Measurements from ENCODE around the gene ZNF132. TPM values are rescaled to one million over a fixed set of nuclear protein-coding genes. Genes with fewer than 3 reads are reported as not detected.

The ZNF132 gene
- total and polyA plus RNA-seq, 9 of the 15 experiments (the other 6 are each of a cell fraction or from before 2014, with no cell fraction given) = 0.03 to 0.42 (median 0.10) TPM; not detected in 5

- intact Hi-C loops (cut with micrococcal nuclease) (no loop called here), in situ Hi-C loops (cut with MboI) (no loop called here)
- CTCF ChIA-PET (ENCODE audit: low intra/inter-chr PET ratio) = no interaction called here
- Histone ChIP-seq H2AFZ (ENCODE audit: low read depth, low read length) (no peak overlapping the region), H3K4me2 (ENCODE audit: insufficient read depth, low read length) (no peak overlapping the region), H3K79me2 (ENCODE audit: control insufficient read depth, insufficient read depth, low read length) (peaks cover 26% of the 10 kb centered on the region), H3K36me3 (ENCODE audit: control insufficient read depth, insufficient read depth, low read length) (peaks cover 42% of the 10 kb centered on the region; the same call in 2 of the 3 replicates), H3K4me1 (replicated peaks in 1 of 2; ENCODE audit: control insufficient read depth in 2 of 2, insufficient read depth in 2 of 2, low read length in 2 of 2) (peaks cover 28 to 46% of the 10 kb centered on the region in 2 experiments), H3K27me3 (ENCODE audit: control insufficient read depth in 2 of 2, insufficient read depth in 2 of 2, low read length in 2 of 2) (no peaks in the 10 kb centered on the region), H3K9me3 (replicated peaks; ENCODE audit: control insufficient read depth, insufficient read depth, low read depth, low read length) (no peaks in the 10 kb centered on the region), H3K27ac (ENCODE audit: extremely low read depth, low read depth, low read length) (no peak overlapping the region), H3K9me1 (ENCODE audit: control insufficient read depth, insufficient read depth, low read length) (peaks cover 11% of the 10 kb centered on the region), H3K9ac (ENCODE audit: insufficient read depth in 1 of 2, low read depth in 2 of 2, low read length in 2 of 2) (no peak overlapping the region), H3K4me3 (no peak overlapping the region), H4K20me1 (replicated peaks; ENCODE audit: control insufficient read depth, insufficient read depth, low read length) (0 out of 2 replicates have a peak, but pooled peaks cover 9% of the 10 kb centered on the region)
- FAIRE-seq (no peak), ATAC-seq (no peak), DNase-seq (ENCODE audit: extremely low read depth in 1 of 4, low spot score in 3 of 4) (no peak)
- WGBS (ENCODE audit: insufficient coverage, low coverage, missing lambda C conversion rate) = 95% methylated on average over 35 of the region's 39 CpGs
- BruUV-seq (replicated peaks) = no TSS peak
- POLR2A ChIA-PET = no interaction called here
- TF ChIP-seq ZNF780A (CRISPR knock-in tag; IDR thresholded peaks at IDR 0.05) = no peak
- no peak for TF ChIP-seq ZFP30 (CRISPR knock-in tag; IDR thresholded peaks at IDR 0.05; ENCODE audit: borderline replicate concordance)
- peak; percentile 57 for TF ChIP-seq RBFOX2 (IDR thresholded peaks at IDR 0.05; ENCODE audit: low read depth, low read length)
- TF ChIP-seq ZNF668 (CRISPR knock-in tag; IDR thresholded peaks at IDR 0.05) = no peak
- no peak for TF ChIP-seq PHB2 (IDR thresholded peaks at IDR 0.05; ENCODE audit: low read depth)
- TF ChIP-seq RBM22 (IDR thresholded peaks at IDR 0.05; ENCODE audit: low read depth, low read length, poor library complexity, severe bottlenecking) = peak; percentile 48
- no peak for TF ChIP-seq SLC30A9 (CRISPR knock-in tag; IDR thresholded peaks at IDR 0.05)
- peak; percentile 73 for TF ChIP-seq POLR2G (IDR thresholded peaks at IDR 0.05; ENCODE audit: low read depth, low read length)
- TF ChIP-seq, protein P1, sequence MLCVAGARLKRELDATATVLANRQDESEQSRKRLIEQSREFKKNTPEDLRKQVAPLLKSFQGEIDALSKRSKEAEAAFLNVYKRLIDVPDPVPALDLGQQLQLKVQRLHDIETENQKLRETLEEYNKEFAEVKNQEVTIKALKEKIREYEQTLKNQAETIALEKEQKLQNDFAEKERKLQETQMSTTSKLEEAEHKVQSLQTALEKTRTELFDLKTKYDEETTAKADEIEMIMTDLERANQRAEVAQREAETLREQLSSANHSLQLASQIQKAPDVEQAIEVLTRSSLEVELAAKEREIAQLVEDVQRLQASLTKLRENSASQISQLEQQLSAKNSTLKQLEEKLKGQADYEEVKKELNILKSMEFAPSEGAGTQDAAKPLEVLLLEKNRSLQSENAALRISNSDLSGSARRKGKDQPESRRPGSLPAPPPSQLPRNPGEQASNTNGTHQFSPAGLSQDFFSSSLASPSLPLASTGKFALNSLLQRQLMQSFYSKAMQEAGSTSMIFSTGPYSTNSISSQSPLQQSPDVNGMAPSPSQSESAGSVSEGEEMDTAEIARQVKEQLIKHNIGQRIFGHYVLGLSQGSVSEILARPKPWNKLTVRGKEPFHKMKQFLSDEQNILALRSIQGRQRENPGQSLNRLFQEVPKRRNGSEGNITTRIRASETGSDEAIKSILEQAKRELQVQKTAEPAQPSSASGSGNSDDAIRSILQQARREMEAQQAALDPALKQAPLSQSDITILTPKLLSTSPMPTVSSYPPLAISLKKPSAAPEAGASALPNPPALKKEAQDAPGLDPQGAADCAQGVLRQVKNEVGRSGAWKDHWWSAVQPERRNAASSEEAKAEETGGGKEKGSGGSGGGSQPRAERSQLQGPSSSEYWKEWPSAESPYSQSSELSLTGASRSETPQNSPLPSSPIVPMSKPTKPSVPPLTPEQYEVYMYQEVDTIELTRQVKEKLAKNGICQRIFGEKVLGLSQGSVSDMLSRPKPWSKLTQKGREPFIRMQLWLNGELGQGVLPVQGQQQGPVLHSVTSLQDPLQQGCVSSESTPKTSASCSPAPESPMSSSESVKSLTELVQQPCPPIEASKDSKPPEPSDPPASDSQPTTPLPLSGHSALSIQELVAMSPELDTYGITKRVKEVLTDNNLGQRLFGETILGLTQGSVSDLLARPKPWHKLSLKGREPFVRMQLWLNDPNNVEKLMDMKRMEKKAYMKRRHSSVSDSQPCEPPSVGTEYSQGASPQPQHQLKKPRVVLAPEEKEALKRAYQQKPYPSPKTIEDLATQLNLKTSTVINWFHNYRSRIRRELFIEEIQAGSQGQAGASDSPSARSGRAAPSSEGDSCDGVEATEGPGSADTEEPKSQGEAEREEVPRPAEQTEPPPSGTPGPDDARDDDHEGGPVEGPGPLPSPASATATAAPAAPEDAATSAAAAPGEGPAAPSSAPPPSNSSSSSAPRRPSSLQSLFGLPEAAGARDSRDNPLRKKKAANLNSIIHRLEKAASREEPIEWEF (CRISPR knock-in tag; IDR thresholded peaks at IDR 0.05) = no peak
- TF ChIP-seq ZNF282 (CRISPR knock-in tag; IDR thresholded peaks at IDR 0.05) = no peak
- TF ChIP-seq, protein P2, sequence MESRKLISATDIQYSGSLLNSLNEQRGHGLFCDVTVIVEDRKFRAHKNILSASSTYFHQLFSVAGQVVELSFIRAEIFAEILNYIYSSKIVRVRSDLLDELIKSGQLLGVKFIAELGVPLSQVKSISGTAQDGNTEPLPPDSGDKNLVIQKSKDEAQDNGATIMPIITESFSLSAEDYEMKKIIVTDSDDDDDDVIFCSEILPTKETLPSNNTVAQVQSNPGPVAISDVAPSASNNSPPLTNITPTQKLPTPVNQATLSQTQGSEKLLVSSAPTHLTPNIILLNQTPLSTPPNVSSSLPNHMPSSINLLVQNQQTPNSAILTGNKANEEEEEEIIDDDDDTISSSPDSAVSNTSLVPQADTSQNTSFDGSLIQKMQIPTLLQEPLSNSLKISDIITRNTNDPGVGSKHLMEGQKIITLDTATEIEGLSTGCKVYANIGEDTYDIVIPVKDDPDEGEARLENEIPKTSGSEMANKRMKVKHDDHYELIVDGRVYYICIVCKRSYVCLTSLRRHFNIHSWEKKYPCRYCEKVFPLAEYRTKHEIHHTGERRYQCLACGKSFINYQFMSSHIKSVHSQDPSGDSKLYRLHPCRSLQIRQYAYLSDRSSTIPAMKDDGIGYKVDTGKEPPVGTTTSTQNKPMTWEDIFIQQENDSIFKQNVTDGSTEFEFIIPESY (CRISPR knock-in tag; IDR thresholded peaks at IDR 0.05) = peak; percentile 77; the same call in 1 of the 2 replicates
- TF ChIP-seq SRSF1 (IDR thresholded peaks at IDR 0.05; ENCODE audit: low read depth, low read length) = no peak
- TF ChIP-seq LARP7 (IDR thresholded peaks at IDR 0.05) = no peak
- no peak for TF ChIP-seq ZNF311 (CRISPR knock-in tag; IDR thresholded peaks at IDR 0.05)
- TF ChIP-seq, protein P3, sequence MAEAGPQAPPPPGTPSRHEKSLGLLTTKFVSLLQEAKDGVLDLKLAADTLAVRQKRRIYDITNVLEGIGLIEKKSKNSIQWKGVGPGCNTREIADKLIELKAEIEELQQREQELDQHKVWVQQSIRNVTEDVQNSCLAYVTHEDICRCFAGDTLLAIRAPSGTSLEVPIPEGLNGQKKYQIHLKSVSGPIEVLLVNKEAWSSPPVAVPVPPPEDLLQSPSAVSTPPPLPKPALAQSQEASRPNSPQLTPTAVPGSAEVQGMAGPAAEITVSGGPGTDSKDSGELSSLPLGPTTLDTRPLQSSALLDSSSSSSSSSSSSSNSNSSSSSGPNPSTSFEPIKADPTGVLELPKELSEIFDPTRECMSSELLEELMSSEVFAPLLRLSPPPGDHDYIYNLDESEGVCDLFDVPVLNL (CRISPR knock-in tag; IDR thresholded peaks at IDR 0.05; ENCODE audit: low read depth) = no peak
- no peak for TF ChIP-seq PHF20 (IDR thresholded peaks at IDR 0.05; ENCODE audit: partially characterized antibody)
These were observed 31.8 kb upstream of the ZNF132 start for GRCh38 chr19:58471736-58472135.

Measured in K562 (cell line).